Uterus (tissue), 2 donors: ENCODE measurements around the gene TIMM10B.

Experiments used
- POLR2A ChIP-seq, 2 donors: fragments of 450-650 bp; IDR thresholded peaks; one replicate each; pipeline ENCODE4 v1.6.1; 2016; ENCODE audit warnings: antibody characterized with exemption in 2 of 2, mild to moderate bottlenecking in 1 of 2, moderate library complexity in 1 of 2
- TF ChIP-seq, protein P1 (sequence below), 4 experiments: fragments of 200-600 bp in 2 of 4; fragments of 450-650 bp in 2 of 4; sonication (generic) in 2 of 4; IDR thresholded peaks; one replicate each; pipeline ENCODE4 v1.5.1; 2016 to 2019; ENCODE audit warnings: antibody characterized with exemption in 4 of 4, mild to moderate bottlenecking in 2 of 4, moderate library complexity in 1 of 4

DNA sequence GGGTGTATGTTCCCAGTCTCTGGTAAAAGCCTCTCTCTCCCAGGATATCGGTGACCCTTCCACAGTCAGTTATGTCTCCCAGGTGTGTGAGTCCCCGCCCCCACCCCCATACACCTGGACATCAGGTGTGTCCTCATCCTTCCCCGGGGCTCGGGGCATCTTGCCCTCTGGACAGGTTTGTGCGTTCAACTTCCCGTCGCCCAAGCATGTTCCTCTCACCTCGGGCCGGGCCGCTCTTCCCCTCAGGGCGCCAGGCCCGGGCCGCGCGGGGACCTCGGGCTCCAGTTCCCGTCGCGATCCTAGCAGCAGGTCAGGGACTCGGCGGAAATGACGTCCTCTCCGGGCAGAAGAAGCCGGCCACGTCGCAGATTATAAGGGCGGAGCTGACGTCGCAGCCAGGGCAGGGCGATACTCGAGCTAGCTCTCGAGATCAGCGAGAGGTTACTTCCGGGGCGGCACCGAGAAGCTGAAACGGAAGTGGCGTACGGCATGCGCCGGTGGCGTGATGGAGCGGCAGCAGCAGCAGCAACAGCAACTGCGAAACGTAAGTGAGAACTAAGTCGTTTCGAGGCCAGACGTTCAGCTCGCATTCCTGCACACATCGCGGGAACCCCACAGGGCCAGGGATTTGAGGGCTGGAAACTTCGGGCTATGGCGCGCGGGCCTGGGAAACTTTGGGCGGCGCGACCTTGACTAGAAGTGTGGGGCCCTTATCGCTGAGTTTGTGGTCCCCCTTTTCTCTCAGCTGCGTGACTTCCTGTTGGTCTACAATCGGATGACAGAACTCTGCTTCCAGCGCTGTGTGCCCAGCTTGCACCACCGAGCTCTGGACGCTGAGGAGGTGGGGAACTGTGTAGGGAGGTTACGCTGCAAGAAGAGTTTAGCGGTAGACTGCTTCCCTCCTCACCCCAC is at the start of gene TIMM10B, which contains the start of gene ARFIP2:
- TF ChIP-seq POLR2A (IDR thresholded peaks at IDR 0.05) = peak; percentile 84 to 88
- TF ChIP-seq, protein P1, sequence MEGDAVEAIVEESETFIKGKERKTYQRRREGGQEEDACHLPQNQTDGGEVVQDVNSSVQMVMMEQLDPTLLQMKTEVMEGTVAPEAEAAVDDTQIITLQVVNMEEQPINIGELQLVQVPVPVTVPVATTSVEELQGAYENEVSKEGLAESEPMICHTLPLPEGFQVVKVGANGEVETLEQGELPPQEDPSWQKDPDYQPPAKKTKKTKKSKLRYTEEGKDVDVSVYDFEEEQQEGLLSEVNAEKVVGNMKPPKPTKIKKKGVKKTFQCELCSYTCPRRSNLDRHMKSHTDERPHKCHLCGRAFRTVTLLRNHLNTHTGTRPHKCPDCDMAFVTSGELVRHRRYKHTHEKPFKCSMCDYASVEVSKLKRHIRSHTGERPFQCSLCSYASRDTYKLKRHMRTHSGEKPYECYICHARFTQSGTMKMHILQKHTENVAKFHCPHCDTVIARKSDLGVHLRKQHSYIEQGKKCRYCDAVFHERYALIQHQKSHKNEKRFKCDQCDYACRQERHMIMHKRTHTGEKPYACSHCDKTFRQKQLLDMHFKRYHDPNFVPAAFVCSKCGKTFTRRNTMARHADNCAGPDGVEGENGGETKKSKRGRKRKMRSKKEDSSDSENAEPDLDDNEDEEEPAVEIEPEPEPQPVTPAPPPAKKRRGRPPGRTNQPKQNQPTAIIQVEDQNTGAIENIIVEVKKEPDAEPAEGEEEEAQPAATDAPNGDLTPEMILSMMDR (IDR thresholded peaks at IDR 0.05) = no peak
